DMS53 treated with DMSO at 0.1 percent for 48 hours (cell line): ENCODE measurements around the gene CYLD.

ENCODE experiments used
- DNase-seq: peaks from one replicate; lab custom pipeline; 2025; ENCODE audit not compliant: unreplicated experiment; lab: John Stamatoyannopoulos, UW

Gene CYLD

GRCh38 chr16:50841081-50841886, 99.4 kb downstream of the CYLD start:
- no peak for DNase-seq

DNA sequence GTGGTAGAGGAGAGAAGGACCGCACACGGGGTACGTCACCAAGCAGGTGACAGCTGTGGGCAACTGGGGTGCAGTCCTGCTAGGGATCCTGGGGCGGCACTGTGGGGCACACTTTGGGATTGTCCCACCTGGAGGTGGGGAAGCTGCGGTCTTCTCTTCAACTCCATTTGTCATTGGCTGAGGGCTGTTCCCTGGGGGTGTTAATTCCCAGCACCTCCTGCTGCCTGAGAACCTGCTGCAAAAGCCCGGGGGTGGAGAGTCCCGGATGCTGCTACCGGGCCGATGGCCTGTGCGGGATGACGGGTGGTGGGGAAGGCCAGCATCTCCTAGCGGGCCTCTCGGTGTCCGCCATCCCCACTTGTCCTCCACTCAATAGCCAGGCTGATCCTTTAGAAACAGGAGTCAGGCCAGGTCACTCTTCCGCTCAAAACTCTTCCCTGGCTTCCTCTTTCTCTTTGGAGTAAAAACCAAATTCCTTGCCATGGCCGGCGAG, 100.2 kb downstream of the CYLD start:
- no peak for DNase-seq

- no peak for DNase-seq
These were observed 100.7 kb downstream of the CYLD start for GRCh38 chr16:50842589-50842988.

DNA sequence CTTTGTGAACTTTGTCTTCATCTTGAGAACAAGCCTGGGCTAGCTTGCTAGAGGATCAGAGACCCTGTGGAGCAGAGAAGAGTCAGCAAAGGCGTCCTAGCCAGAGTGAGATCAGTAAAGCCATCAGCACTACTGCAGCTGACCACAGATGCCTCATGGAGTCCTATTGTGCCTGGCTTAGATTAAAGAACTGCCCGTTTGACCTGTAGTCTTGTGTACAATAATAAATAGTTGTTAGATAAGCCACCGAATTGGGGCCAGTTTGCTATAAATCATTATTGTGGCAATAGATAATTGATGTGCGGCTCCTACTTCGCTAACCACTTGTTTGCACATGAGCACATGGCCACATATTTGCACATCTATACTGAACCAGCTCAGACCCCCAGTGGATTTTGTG, 103.0 kb downstream of the CYLD start:
- DNase-seq = no peak

DNA sequence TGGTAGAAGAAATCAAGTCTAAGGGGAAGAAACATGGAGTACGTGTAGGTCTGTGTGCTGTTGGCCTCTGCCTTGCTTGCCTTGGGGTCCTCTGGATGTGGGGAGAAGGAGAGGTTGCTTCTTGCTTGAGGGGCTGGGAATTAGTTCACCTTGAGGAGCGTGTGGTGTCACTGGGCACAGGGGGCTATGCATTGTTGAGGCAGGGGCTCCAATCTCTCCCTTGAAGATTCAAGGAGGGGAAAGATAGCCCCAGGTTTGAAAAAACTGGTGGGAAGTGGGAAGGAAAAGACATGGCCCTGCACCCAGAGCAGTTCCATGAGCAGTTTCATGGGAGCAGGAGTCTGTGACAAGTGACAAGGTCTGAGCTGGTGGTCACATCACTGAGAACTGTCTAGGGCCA, 103.4 kb downstream of the CYLD start:
- no peak for DNase-seq

GRCh38 chr16:50846511-50846910, 104.6 kb downstream of the CYLD start:
- DNase-seq = no peak

DNA sequence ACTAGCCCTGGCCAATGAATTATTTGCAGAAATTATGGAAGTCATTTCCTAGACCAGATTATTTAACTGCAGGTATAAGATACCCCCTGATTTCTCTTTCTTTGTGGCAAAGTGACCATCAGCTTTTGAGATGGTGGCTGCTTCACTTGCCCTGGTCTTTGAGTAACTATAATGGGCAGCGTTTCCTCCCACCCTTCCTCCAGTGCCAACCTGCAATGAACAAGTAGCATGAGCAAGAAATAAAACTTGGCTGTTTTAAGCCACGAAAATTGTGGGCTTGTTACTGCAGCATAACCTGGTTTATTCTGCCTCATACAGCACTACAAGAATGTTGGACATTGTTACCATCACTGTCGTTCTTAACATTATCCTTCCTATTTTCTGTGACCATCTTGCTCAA, 105.3 kb downstream of the CYLD start:
- DNase-seq = no peak

DNA sequence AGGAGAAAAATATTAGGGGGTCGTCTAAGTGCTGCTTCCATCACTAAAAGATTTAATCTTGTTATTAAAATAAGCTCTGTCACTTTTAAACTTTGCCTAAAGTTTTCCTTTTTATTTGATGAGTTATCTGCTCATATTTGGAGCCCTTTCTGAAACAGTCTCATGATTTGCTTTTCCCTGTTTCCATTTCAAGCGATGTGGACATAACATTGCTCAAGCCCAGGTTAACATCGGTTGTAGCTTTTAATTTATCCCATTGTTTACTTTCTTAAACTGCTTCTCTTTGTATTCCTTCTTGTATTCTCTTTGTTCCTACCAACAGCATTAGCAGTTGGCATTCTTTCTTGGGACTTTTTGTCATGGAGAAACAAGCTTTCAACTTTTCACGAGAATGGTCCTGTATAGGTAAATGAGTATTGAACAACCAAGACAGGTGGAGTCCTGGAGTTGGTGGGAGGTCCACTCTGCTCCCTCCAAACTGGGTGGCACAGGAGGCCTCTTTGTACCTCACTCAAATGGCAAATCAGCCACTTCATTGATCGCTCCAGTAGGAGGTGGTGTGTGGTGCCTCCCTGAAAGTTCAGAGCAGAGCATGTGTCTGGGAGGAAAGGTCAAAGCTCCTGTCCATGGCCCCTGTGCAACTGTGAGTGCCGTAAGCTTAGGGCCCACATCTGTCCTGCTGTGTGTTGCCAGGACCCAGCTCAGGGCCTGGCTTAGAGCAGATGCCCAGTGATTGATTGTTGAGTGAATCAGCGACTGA, 107.0 kb downstream of the CYLD start:
- no peak for DNase-seq
